Adrenal gland (tissue), 12 donors: ENCODE measurements around the gene APBB2. TPM values are rescaled to one million over a fixed set of nuclear protein-coding genes. Genes with fewer than 3 reads are reported as not detected.

Experiments used
- DNase-seq, 7 donors: peaks; one replicate each; pipeline ENCODE4 v3.0.0-alpha.2; 2019 to 2020
- H3K27ac ChIP-seq, 5 donors: fragments of 200-600 bp; sonication (generic) in 4 of 5; 1 replicate in 3 of 5; 2 replicates in 2 of 5; pipeline versions ENCODE4 v1.5.1 to v1.8.0; 2016 to 2020; ENCODE audit warnings: mild to moderate bottlenecking in 1 of 5
- H3K27me3 ChIP-seq: fragments of 200-600 bp; 2 replicates; pipeline ENCODE4 v1.8.0; 2021
- H3K36me3 ChIP-seq, 2 donors: fragments of 200-600 bp; replicated peaks in 1 of 2; 1 replicate in 1 of 2; 2 replicates in 1 of 2; pipeline versions ENCODE4 v1.5.1 to v1.8.0; 2018 to 2022
- H3K4me1 ChIP-seq, 2 donors: fragments of 200-600 bp; replicated peaks in 1 of 2; 1 replicate in 1 of 2; 2 replicates in 1 of 2; pipeline versions ENCODE4 v1.5.1 to v1.8.0; 2018 to 2021
- H3K4me3 ChIP-seq, 4 donors: fragments of 200-600 bp; sonication (generic) in 3 of 4; one replicate each; pipeline ENCODE4 v1.5.1; 2016 to 2018
- H3K9me3 ChIP-seq, 3 donors: fragments of 200-600 bp; sonication (generic) in 1 of 3; replicated peaks in 1 of 3; 1 replicate in 2 of 3; 2 replicates in 1 of 3; pipeline versions ENCODE4 v1.5.1 to v1.8.0; 2016 to 2021
- POLR2A ChIP-seq, 2 donors: fragments of 450-650 bp; IDR thresholded peaks; one replicate each; pipeline ENCODE4 v1.6.1; 2017; ENCODE audit warnings: antibody characterized with exemption in 2 of 2, mild to moderate bottlenecking in 2 of 2, moderate library complexity in 1 of 2
- WGBS, 4 donors: extraction: QIAGEN DNeasy Blood & Tissue Kit in 2 of 4; methylation state at CpG; one replicate each; pipeline versions ENCODE4 v1.1.5 to v1.1.7; 2013 to 2017; 5-methylcytosine and 5-hydroxymethylcytosine counted together
- intact Hi-C, 2 donors: fragments of 100-400 bp; cut with DNase I; formaldehyde crosslinking; loops; one replicate each; pipeline versions ENCODE4 v1.14.1 to v1.15.0; 2022 to 2023
- polyA plus RNA-seq, 3 donors: library from polyadenylated mRNA; stranded (reverse); fragments of 200-250 nt in 2 of 3; fragments of 350-450 nt in 1 of 3; fragmentation: Illumina TruSeq in 1 of 3; extraction: RNeasy Lipid Tissue Mini Kit (QIAGEN cat#74804) in 1 of 3; gene quantifications; one replicate each; pipeline ENCODE4 v1.2.3, GENCODE V29; 2013 to 2014
- total RNA-seq, 9 donors: library from RNA; depleted of rRNA in 4 of 9; stranded (reverse); fragments of >200 nt in 4 of 9; fragments of 120-200 nt in 1 of 9; fragmentation: NEBNext Ultra II Directional in 1 of 9; extraction: Animal tissue kit (Norgen Biotek cat#: 25700) in 1 of 9; gene quantifications; one replicate each; pipeline versions ENCODE4 v1.1.0 to v1.2.4, GENCODE V29; 2013 to 2023
- TF ChIP-seq, protein P1 (sequence below), 6 experiments: fragments of 450-650 bp in 4 of 6; fragments of 200-600 bp in 2 of 6; sonication (generic) in 1 of 6; IDR thresholded peaks; 1 replicate in 5 of 6; 2 replicates in 1 of 6; pipeline versions ENCODE4 v1.5.1 to v1.8.0; 2016 to 2021; ENCODE audit warnings: antibody characterized with exemption in 6 of 6, mild to moderate bottlenecking in 2 of 6, moderate library complexity in 1 of 6
- donor health status: healthy with polysubstance abuse.
- donor health status: Bipolar disorder and iron deficiency.
- donor health status: DM: yes; HTN: yes; CAD: no.
- donor health status: DM: no; HTN: no; CAD: no.
- donor health status: DM: no; HTN: no; CAD: no.
- donor health status: DM: yes; HTN: yes; CAD: no.

APBB2 gene
- total and polyA plus RNA-seq, 12 donors, result 12.4 to 135 (median 39.7) TPM

DNA sequence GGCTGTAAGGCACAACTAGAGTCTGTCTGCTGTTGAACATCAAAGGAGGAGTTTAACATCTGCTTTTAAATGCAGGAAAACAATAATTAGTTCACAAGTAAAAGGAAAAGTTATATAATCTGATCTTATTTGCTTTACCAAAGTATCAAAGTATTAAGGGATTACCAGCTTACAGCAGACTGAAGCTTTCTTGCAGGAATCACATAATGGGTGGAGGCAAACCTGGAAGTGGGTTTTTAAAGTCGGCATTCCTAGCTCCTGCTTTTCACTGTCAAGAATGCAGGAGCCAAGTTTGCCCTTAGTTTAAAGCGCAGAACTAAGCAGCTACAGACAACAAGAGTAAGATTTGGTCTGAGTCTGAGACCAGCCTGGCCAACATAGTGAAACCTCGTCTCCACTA is 122.2 kb downstream of the APBB2 start:
- peaks cover 0 to 3% of the 10 kb centered on the region in 2 donors for H3K4me1 ChIP-seq
- TF ChIP-seq, protein P1, sequence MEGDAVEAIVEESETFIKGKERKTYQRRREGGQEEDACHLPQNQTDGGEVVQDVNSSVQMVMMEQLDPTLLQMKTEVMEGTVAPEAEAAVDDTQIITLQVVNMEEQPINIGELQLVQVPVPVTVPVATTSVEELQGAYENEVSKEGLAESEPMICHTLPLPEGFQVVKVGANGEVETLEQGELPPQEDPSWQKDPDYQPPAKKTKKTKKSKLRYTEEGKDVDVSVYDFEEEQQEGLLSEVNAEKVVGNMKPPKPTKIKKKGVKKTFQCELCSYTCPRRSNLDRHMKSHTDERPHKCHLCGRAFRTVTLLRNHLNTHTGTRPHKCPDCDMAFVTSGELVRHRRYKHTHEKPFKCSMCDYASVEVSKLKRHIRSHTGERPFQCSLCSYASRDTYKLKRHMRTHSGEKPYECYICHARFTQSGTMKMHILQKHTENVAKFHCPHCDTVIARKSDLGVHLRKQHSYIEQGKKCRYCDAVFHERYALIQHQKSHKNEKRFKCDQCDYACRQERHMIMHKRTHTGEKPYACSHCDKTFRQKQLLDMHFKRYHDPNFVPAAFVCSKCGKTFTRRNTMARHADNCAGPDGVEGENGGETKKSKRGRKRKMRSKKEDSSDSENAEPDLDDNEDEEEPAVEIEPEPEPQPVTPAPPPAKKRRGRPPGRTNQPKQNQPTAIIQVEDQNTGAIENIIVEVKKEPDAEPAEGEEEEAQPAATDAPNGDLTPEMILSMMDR (IDR thresholded peaks at IDR 0.05), result no peak
- no peak for TF ChIP-seq POLR2A (IDR thresholded peaks at IDR 0.05)
- H3K27me3 ChIP-seq, result no peaks in the 10 kb centered on the region
- no peaks in the 10 kb centered on the region for H3K9me3 ChIP-seq
- no peak overlapping the region for H3K4me3 ChIP-seq
- H3K27ac ChIP-seq, result no peak overlapping the region
- no peak for DNase-seq
- 84 to 94% (median 86%) methylated on average over 3 of the region's 3 CpGs for WGBS, 4 donors
- no peaks in the 10 kb centered on the region for H3K36me3 ChIP-seq
- intact Hi-C loops, result no loop called here

DNA sequence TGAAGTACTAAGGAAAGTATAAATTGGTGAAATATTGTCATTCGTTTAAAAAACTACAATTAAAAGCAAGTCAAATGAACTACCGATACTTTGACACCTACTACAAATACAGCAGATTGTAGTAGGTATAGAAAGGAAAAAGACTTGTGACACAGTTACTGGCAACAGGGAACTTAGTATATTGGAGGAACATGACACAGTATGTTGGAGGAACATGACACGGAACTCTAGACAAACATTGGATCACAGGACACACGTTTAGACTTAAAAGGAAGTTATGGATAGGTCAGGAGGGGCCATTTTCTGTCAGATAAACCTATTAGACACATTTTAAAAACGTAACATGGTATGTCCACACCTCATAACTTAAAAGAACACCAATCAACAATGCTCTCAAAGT is 132.5 kb downstream of the APBB2 start:
- Histone ChIP-seq H3K9me3 (peaks cover 0 to 6% (median 0%) of the 10 kb centered on the region in 3 donors), H3K4me3 (no peak overlapping the region), H3K27me3 (no peaks in the 10 kb centered on the region), H3K36me3 (no peaks in the 10 kb centered on the region), H3K27ac (no peak overlapping the region), H3K4me1 (no peaks in the 10 kb centered on the region)
- DNase-seq, result no peak
- intact Hi-C loops, result no loop called here
- 87 to 93% (median 89%) methylated on average over 5 of the region's 5 CpGs for WGBS, 4 donors
- TF ChIP-seq, protein P1 (IDR thresholded peaks at IDR 0.05), result no peak
- no peak for TF ChIP-seq POLR2A (IDR thresholded peaks at IDR 0.05)

DNA sequence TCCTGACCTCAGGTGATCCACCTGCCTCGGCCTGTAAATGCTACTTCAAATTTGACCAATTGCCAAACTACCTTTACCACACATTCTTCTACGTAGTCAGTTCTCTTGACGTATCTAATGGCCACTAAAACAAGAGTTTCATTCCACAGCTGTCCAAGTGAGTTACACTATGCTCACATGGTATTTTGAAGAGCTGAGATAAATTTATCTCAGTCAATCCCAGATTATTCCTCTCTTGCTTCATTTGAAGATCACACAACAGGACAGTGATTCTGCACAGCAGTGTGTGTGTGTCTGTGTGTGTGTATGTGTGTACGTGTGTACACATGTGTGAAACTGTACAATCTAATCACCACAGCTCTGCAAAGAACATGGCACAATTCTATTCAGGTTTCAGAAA is 133.4 kb downstream of the APBB2 start:
- TF ChIP-seq, protein P1 (IDR thresholded peaks at IDR 0.05), result no peak
- no peak for TF ChIP-seq POLR2A (IDR thresholded peaks at IDR 0.05)
- WGBS, 4 donors, result 90 to 93% (median 93%) methylated on average over 4 of the region's 4 CpGs
- no peaks in the 10 kb centered on the region for H3K4me1 ChIP-seq

DNA sequence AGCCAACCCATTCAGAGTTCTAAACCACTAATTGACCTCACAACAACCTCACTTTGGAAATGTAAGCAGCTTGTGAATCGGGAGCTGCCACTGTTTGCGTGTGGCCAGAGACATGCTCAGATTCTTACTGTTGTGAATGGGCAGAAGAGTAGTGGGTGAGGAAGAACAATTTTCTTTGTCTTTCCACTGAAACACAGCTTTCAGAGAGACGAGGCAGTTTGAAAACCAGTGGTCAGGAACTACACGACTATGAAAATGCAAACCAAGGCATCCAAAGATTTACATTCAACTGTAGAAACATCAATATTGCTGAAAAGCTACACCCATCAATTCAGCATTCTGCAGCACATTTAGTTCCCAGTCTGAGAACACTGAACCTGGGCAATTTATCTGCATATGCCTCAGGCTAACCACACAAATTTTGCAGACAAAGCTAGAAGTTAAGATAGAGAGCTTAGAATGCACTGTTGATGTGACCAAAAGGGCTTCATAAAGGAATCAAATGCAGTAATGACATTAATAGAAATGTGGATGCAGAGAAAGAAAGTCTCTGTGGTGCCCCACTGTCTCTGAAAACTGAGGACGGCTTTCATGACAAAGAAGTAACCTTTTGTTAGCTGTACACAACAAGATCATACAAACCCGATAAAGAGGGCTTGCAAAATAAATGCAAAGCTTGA is 134.3 kb downstream of the APBB2 start:
- TF ChIP-seq POLR2A (IDR thresholded peaks at IDR 0.05), result no peak
- TF ChIP-seq, protein P1 (IDR thresholded peaks at IDR 0.05), result no peak
- H3K36me3 ChIP-seq, result no peaks in the 10 kb centered on the region
- H3K4me1 ChIP-seq, result no peaks in the 10 kb centered on the region
- H3K27me3 ChIP-seq, result no peaks in the 10 kb centered on the region
- no peaks in the 10 kb centered on the region for H3K9me3 ChIP-seq
- DNase-seq, result no peak
- no peak overlapping the region for H3K27ac ChIP-seq
- H3K4me3 ChIP-seq, result no peak overlapping the region
- WGBS, 4 donors, result 67 to 85% (median 76%) methylated on average over 6 of the region's 6 CpGs
- intact Hi-C loops, result no loop called here

More for the DNA sequence above, 133.4 kb downstream of the APBB2 start:
- no peaks in the 10 kb centered on the region for H3K36me3 ChIP-seq
- H3K9me3 ChIP-seq, result peaks cover 0 to 2% (median 0%) of the 10 kb centered on the region in 3 donors
- no peak overlapping the region for H3K4me3 ChIP-seq
- no peaks in the 10 kb centered on the region for H3K27me3 ChIP-seq
- intact Hi-C loops, result no loop called here
- DNase-seq, result no peak
- no peak overlapping the region for H3K27ac ChIP-seq
